ENCODE measurements around the gene UQCRC2. TPM values are rescaled to one million over a fixed set of nuclear protein-coding genes. Genes with fewer than 3 reads are reported as not detected.
A peak's percentile ranks its signal among the peaks of the same experiment; 100 is the strongest.

UQCRC2 gene
- total RNA-seq, 4 donors from 2014 or later: 99.9 to 153 (median 140) TPM

- WGBS, 2 donors: 64 to 89% methylated on average over 1 of the region's 1 CpG
- TF ChIP-seq POLR2A (IDR thresholded peaks at IDR 0.05) (no peak), CTCF (IDR thresholded peaks at IDR 0.05) (no peak)
- no peak for DNase-seq (ENCODE audit: low spot score in 2 of 2)
- no peak overlapping the region for H3K4me3 ChIP-seq (ENCODE audit: low read depth, poor library complexity, severe bottlenecking)
- intact Hi-C loops (cut with DNase I; ENCODE audit: low total_unique reads): no loop called here
Measured at GRCh38 chr16:22005746-22006145, 52.6 kb downstream of the UQCRC2 start.

- TF ChIP-seq CTCF (IDR thresholded peaks at IDR 0.05) (no peak), POLR2A (IDR thresholded peaks at IDR 0.05) (no peak)
- 69 to 70% methylated on average over 6 of the region's 6 CpGs for WGBS, 2 donors
- intact Hi-C loops (cut with DNase I; ENCODE audit: low total_unique reads): no loop called here
- DNase-seq (ENCODE audit: low spot score in 2 of 2): no peak
- no peak overlapping the region for H3K4me3 ChIP-seq (ENCODE audit: low read depth, poor library complexity, severe bottlenecking)
Measured at GRCh38 chr16:22006636-22007035, 53.5 kb downstream of the UQCRC2 start.

- intact Hi-C loops (cut with DNase I; ENCODE audit: low total_unique reads): no loop called here
- peak overlapping the region; percentile 68 for H3K4me3 ChIP-seq (ENCODE audit: low read depth, poor library complexity, severe bottlenecking)
- 11 to 16% methylated on average over 8 of the region's 8 CpGs for WGBS, 2 donors
- no peak for DNase-seq (ENCODE audit: low spot score in 2 of 2)
- TF ChIP-seq CTCF (IDR thresholded peaks at IDR 0.05): no peak
- no peak for TF ChIP-seq POLR2A (IDR thresholded peaks at IDR 0.05)
Measured at GRCh38 chr16:22007159-22007508, 54.0 kb downstream of the UQCRC2 start.

DNA sequence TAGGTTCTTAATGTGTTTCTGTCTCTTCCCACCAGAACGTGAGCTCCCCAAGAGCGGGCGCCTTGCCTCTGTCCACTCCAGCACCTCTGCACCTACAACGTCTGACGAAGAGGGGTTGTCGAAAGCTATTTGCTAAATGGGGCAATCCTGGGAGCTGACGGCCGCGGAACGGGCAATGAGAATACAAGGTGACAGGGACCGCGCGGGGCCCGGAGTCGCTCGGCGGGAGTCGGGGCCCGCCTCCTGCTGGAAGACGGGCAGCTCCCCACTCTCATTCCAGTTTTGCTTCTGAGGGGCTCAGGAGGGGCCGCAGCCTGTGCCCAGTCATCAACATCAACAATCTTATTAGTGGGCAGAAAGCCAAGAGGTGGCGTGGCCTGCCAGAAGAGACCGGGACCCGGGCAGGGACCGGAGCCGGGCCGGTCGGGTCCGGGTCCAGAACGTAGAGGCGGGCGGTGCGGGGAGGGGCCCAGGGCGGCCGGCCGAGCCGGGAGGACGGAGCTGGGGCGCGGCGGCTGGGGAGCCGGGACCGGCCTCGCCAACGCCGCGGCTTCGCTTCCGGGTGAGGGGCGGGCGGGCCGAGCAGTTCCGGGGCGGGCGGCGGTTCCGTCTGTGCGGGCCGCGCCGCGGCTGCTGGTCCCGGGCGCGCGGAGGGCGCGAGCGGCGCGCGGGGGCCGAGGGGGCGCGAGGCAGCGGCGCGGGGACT lies 54.5 kb downstream of the UQCRC2 start, which contains the start of gene MOSMO:
TSS of gene MOSMO (plus strand) at position 603 of the 706 bp plus-strand sequence. CDS start 191 bp downstream, outside the sequence.
- intact Hi-C loops (cut with DNase I; ENCODE audit: low total_unique reads): no loop called here
- WGBS, 2 donors: 0% methylated on average over 33 to 40 of the region's 78 CpGs
- TF ChIP-seq POLR2A (IDR thresholded peaks at IDR 0.05) (no peak), CTCF (IDR thresholded peaks at IDR 0.05) (no peak)
- peak within 1 kb of the TSS; percentile 94 for H3K4me3 ChIP-seq (ENCODE audit: low read depth, poor library complexity, severe bottlenecking)
- peak; percentile 43 to 94 for DNase-seq (ENCODE audit: low spot score in 2 of 2)

DNA sequence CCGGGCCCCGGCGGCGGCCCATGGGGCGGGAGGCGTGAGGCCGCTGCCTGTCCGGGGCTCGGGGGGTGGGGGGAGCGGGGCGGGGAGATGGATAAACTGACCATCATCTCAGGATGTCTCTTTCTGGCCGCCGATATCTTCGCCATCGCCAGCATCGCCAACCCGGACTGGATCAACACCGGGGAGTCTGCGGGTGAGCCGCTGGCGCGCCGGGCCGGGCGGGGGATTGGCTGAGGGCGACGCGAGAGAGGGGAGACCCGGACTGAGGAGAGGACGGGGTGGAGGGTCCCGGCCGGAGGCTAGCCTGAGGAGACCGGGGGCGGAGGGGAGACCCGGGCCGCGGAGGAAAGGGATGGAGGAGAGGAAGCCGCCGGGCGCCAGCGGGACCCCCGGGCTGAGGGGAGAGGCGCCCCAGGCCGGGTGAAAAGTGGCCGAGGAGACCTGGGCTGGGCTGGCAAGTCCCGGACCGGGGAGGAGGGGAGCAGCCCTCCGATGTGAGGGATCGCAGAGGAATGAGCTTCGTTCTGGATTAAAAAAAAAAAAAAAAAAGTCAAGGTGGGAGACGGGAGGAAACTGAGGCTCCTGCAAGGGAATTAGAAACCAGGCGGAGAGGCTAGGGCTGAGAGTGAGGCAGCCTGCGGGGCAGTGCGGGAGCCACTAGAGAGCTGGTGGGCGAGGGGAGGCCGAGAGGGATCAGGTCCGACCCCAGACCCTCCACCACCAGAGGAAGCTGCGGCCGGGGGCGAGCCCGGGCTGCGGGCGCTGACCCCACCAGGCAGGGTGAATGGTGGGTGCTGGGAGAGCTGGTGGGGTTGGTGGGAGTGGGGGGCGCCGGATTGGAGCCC lies 55.3 kb downstream of the UQCRC2 start:
- intact Hi-C loops (cut with DNase I; ENCODE audit: low total_unique reads): no loop called here
- peak in 1 of 2 donors; percentile 89 for DNase-seq (ENCODE audit: low spot score in 2 of 2)
- peak overlapping the region; percentile 94 for H3K4me3 ChIP-seq (ENCODE audit: low read depth, poor library complexity, severe bottlenecking)
- TF ChIP-seq POLR2A (IDR thresholded peaks at IDR 0.05) (no peak), CTCF (IDR thresholded peaks at IDR 0.05) (no peak)
- WGBS, 2 donors: 0 to 1% methylated on average over 61 of the region's 65 CpGs

Measured in lower leg skin (tissue), 4 donors.